Hepatocyte (in vitro differentiated cells): ENCODE results near the gene C19orf25.
"Not testable (repeated sequence)": the region's sequence is repeated elsewhere in the genome, so short reads cannot be mapped to it uniquely, and the experiment has no call there.

ENCODE experiments used
- EZH2 ChIP-seq: fragments of 200-600 bp; sonication (generic); IDR thresholded peaks from 2 replicates; pipeline ENCODE4 v1.6.1; 2016; ENCODE audit warnings: antibody characterized with exemption, mild to moderate bottlenecking, borderline replicate concordance
- EZH2phosphoT487 ChIP-seq: fragments of 200-600 bp; sonication (generic); IDR thresholded peaks from one replicate; pipeline ENCODE4 v1.6.1; 2018; ENCODE audit warnings: antibody characterized with exemption, mild to moderate bottlenecking, low read depth, moderate library complexity; ENCODE audit not compliant: unreplicated experiment, severe bottlenecking
- TF ChIP-seq, protein P1 (sequence below): fragments of 200-600 bp; sonication (generic); IDR thresholded peaks from 2 replicates; pipeline ENCODE4 v1.5.1; 2016; ENCODE audit warnings: antibody characterized with exemption, mild to moderate bottlenecking; ENCODE audit not compliant: poor library complexity

DNA sequence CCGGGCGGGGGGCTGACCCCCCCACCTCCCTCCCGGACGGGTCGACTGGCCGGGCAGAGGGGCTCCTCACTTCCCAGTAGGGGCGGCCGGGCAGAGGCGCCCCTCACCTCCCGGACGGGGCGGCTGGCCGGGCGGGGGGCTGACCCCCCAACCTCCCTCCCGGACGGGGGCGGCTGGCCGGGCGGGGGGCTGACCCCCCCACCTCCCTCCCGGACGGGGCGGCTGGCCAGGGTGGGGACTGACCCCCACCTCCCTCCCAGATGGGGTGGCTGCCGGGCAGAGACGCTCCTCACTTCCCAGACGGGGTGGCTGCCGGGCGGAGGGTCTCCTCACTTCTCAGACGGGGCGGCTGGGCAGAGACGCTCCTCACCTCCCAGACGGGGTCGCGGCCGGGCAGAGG, 20.2 kb upstream of the C19orf25 start:
- TF ChIP-seq, protein P1, sequence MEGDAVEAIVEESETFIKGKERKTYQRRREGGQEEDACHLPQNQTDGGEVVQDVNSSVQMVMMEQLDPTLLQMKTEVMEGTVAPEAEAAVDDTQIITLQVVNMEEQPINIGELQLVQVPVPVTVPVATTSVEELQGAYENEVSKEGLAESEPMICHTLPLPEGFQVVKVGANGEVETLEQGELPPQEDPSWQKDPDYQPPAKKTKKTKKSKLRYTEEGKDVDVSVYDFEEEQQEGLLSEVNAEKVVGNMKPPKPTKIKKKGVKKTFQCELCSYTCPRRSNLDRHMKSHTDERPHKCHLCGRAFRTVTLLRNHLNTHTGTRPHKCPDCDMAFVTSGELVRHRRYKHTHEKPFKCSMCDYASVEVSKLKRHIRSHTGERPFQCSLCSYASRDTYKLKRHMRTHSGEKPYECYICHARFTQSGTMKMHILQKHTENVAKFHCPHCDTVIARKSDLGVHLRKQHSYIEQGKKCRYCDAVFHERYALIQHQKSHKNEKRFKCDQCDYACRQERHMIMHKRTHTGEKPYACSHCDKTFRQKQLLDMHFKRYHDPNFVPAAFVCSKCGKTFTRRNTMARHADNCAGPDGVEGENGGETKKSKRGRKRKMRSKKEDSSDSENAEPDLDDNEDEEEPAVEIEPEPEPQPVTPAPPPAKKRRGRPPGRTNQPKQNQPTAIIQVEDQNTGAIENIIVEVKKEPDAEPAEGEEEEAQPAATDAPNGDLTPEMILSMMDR, result not testable (repeated sequence)
- TF ChIP-seq EZH2, EZH2phosphoT487: not testable (repeated sequence)
